Astrocyte (in vitro differentiated cells and primary cell): ENCODE data around the gene TSC22D1.
"Not testable (repeated sequence)": the region's sequence is repeated elsewhere in the genome, so short reads cannot be mapped to it uniquely, and the experiment has no call there.

Experiments
- CTCF ChIP-seq: IDR thresholded peaks from 2 replicates; pipeline ENCODE4 v1.5.1; 2011; ENCODE audit warnings: low read depth, mild to moderate bottlenecking, inconsistent platforms, low read length, moderate library complexity; ENCODE audit not compliant: insufficient read depth
- EZH2 ChIP-seq: IDR thresholded peaks from 2 replicates; pipeline ENCODE4 v1.6.1; 2012; ENCODE audit warnings: mild to moderate bottlenecking, low read length, inconsistent platforms; ENCODE audit not compliant: insufficient read depth

- not testable (repeated sequence) for TF ChIP-seq CTCF, EZH2
These were observed 17.9 kb upstream of the TSC22D1 start for GRCh38 chr13:44593861-44594592.
